Astrocyte of the spinal cord (primary cell): Measurements from ENCODE around the gene KRTAP10-11.
A peak's percentile ranks its signal among the peaks of the same experiment; 100 is the strongest.

ENCODE experiments used
- DNase-seq: peaks from one replicate; pipeline ENCODE4 v3.0.0; 2011; ENCODE audit warnings: low read depth, low spot score
- H3K4me3 ChIP-seq: 2 replicates; pipeline ENCODE4 v1.5.1; 2011; ENCODE audit warnings: low read depth, mild to moderate bottlenecking, low read length, moderate library complexity
- CTCF ChIP-seq: IDR thresholded peaks from 2 replicates; pipeline ENCODE4 v1.5.1; 2012; ENCODE audit warnings: low read depth, mild to moderate bottlenecking, low read length, inconsistent platforms
- in situ Hi-C: cut with HindIII; loops from 2 replicates; pipeline ENCODE4 v1.10.0; 2017; ENCODE audit warnings: low sequenced_read_pairs

KRTAP10-11 gene

DNA sequence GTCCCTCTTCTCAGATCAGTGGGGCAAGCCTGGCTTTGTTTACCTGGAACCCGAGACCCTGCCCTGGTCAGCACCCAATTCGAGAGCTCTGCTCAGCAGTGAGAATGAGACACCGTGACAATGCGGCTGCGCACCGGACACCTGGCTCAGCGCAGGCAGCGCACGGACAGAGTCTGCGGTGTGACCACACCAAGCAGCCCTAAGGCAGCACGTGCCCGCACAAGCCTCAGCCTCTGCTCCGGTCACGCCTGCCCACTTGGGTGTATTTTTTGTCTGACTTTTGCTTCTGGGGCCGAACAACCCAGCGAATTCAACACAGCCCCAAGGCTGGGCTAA, 29.7 kb upstream of the KRTAP10-11 start:
- H3K4me3 ChIP-seq = no peak overlapping the region
- DNase-seq = no peak
- in situ Hi-C loops = no loop called here
- no peak for TF ChIP-seq CTCF

DNA sequence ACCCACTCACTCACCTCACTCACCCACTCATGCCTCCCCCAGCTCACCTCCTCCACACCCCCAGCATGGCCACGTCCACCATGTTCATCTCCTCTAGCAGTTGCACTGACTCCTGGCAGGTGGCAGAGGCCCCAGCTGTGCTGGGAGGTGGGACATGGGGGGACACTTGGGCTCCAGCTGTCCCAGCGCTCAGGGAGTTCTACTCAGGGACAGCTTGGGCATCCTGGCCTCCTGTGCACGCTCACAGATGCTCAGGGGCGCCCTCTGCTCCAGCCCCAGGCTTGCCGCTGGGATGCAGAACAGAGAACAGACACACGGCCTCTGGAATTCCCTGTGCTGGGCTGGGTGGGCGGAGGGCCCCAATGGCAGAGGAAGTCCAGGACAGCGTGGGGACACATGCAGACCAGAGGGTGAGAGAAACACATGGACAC, 29.1 kb upstream of the KRTAP10-11 start:
- DNase-seq = no peak
- in situ Hi-C loops = no loop called here
- H3K4me3 ChIP-seq = no peak overlapping the region
- TF ChIP-seq CTCF = no peak

DNA sequence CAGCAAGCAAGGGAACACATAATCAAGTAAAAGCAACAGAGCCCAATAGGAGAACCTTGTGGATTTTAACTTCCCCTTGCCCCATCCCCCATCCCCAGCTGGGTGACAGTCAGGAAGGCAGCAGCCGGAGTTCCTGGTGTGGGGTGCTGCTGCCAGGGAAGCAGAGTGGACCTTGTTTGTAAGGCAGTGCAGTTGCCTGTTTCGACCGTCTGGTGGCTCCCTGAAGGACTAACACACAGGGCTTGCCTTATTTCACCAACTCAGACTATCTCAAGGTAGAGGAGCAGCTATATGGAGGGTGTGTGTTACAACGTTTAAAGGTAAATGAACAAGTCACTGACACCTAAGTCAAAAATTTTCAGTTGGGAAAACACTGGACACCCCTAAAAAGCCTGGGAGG, 27.7 kb upstream of the KRTAP10-11 start:
- in situ Hi-C loops = no loop called here
- H3K4me3 ChIP-seq = no peak overlapping the region
- DNase-seq = no peak
- peak; percentile 6 for TF ChIP-seq CTCF

DNA sequence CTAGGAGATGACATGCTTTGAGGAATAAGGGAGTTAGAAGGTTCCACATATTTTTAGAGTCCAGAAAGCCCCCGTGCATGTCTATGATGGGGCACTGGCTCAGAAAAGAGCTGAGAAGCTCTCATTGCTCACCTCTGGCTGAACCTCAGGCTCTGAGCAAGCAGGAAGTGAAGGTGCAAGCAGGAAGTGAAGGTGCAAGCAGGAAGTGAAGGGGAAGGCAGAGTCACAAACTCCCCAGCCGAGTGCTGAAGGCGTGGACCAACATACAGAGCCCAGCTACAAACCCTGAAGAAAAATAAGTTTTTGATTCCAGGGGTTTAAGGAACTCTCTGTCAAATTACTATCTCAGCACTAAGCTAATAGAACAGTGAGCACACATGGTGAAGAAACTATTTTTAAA, 27.3 kb upstream of the KRTAP10-11 start:
- in situ Hi-C loops = no loop called here
- H3K4me3 ChIP-seq = no peak overlapping the region

GRCh38 chr21:44619886-44620285, 26.3 kb upstream of the KRTAP10-11 start:
- H3K4me3 ChIP-seq = no peak overlapping the region
- no peak for DNase-seq
- no peak for TF ChIP-seq CTCF
- in situ Hi-C loops = no loop called here

More for the DNA sequence above, 27.3 kb upstream of the KRTAP10-11 start:
- TF ChIP-seq CTCF = no peak
- no peak for DNase-seq

GRCh38 chr21:44623575-44623974, 22.6 kb upstream of the KRTAP10-11 start:
- no peak for TF ChIP-seq CTCF
- in situ Hi-C loops = no loop called here
- no peak overlapping the region for H3K4me3 ChIP-seq
- DNase-seq = no peak

DNA sequence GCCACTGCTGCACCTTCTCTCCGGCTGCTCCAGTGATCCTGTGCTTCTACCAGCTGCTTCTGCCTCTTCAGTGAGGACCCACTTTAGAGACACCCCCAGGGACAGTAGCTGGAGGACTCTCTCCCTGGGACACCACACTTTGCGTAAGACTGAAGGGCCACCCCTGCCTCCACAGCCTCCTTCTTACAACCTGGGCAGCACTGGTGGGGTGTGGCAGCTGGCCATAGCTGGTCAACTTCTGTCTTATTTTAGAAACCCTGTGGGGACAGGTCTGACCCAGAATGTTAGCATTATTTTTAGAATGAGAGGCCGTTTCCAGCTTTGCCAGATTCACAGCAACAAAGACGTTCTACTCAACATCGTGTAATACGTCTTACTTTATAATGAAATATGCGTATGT, 20.5 kb upstream of the KRTAP10-11 start:
- in situ Hi-C loops = no loop called here
- no peak for TF ChIP-seq CTCF

More for the DNA sequence above, 20.5 kb upstream of the KRTAP10-11 start:
- DNase-seq = no peak
- no peak overlapping the region for H3K4me3 ChIP-seq
